Limb (tissue), 2 donors: ENCODE measurements around the gene WNT8B.

Source experiments
- DNase-seq, 2 donors: peaks; one replicate each; pipeline ENCODE4 v3.0.0-alpha.2; 2016; ENCODE audit errors: extremely low spot score in 2 of 2

Gene WNT8B

GRCh38 chr10:100483876-100484666, 21.3 kb downstream of the WNT8B start:
- DNase-seq, result no peak

GRCh38 chr10:100485366-100485765, 22.6 kb downstream of the WNT8B start:
- no peak for DNase-seq

GRCh38 chr10:100485801-100486495, 23.1 kb downstream of the WNT8B start:
- no peak for DNase-seq

GRCh38 chr10:100487529-100487928, 24.7 kb downstream of the WNT8B start:
- no peak for DNase-seq

- no peak for DNase-seq
These were observed 26.6 kb downstream of the WNT8B start for GRCh38 chr10:100489396-100489795.

- DNase-seq, result no peak
These were observed 27.7 kb downstream of the WNT8B start for GRCh38 chr10:100490531-100490930.

GRCh38 chr10:100496567-100496966, 33.8 kb downstream of the WNT8B start:
- DNase-seq, result no peak

GRCh38 chr10:100498059-100498458, 35.2 kb downstream of the WNT8B start:
- DNase-seq, result no peak

- no peak for DNase-seq
These were observed 38.6 kb downstream of the WNT8B start for GRCh38 chr10:100501423-100501822.

GRCh38 chr10:100502926-100503494, 40.2 kb downstream of the WNT8B start:
- no peak for DNase-seq

GRCh38 chr10:100504096-100504495, 41.3 kb downstream of the WNT8B start:
- DNase-seq, result no peak

- DNase-seq, result no peak
These were observed 42.4 kb downstream of the WNT8B start for GRCh38 chr10:100505164-100505563.

- no peak for DNase-seq
These were observed 44.0 kb downstream of the WNT8B start for GRCh38 chr10:100506596-100507356.

- DNase-seq, result no peak
These were observed 44.5 kb downstream of the WNT8B start for GRCh38 chr10:100507357-100507732.

- DNase-seq, result no peak
These were observed 45.5 kb downstream of the WNT8B start for GRCh38 chr10:100508266-100508665.

- no peak for DNase-seq
These were observed 45.9 kb downstream of the WNT8B start for GRCh38 chr10:100508691-100509150.

- DNase-seq, result no peak
These were observed 46.5 kb downstream of the WNT8B start for GRCh38 chr10:100509241-100509840.

- DNase-seq, result no peak
These were observed 47.9 kb downstream of the WNT8B start for GRCh38 chr10:100510533-100511308.

- no peak for DNase-seq
These were observed 52.8 kb downstream of the WNT8B start for GRCh38 chr10:100515612-100516011.

- DNase-seq, result no peak
These were observed 54.0 kb downstream of the WNT8B start for GRCh38 chr10:100516847-100517246.
